Panc1 (cell line): Measurements from ENCODE around the gene RPP25L. TPM values are rescaled to one million over a fixed set of nuclear protein-coding genes. Genes with fewer than 3 reads are reported as not detected.

Source experiments
- ATAC-seq: fragments of 200-7000 bp; cut with Tn5 transposase; 2 replicates; pipeline ENCODE4 v1.9.1; 2020; ENCODE audit warnings: mild to moderate bottlenecking, moderate library complexity
- BruUV-seq: library from RNA; stranded (reverse); fragments of 400-500 nt; replicated peaks from 2 replicates; lab custom pipeline; 2021; lab: Mats Ljungman, UMichigan
- CTCF ChIA-PET: fragments of 300-600 bp; sonication (Branson Sonifier 250); formaldehyde crosslinking; loops from one replicate; lab custom pipeline; 2022; ENCODE audit warnings: antibody characterized with exemption; lab: Charles Lee
- POLR2A ChIA-PET: fragments of 300-600 bp; sonication (Branson Sonifier 250); formaldehyde crosslinking; loops from one replicate; lab custom pipeline; 2022; ENCODE audit warnings: antibody characterized with exemption; lab: Charles Lee
- DNase-seq: peaks from one replicate; pipeline ENCODE4 v3.0.0-alpha.2; 2010; ENCODE audit warnings: low read depth, low spot score
- H3K27ac ChIP-seq: 2 replicates; pipeline ENCODE4 v1.5.1; 2011; ENCODE audit warnings: mild to moderate bottlenecking, low read length, inconsistent platforms
- H3K27me3 ChIP-seq: fragments of 200-500 bp; sonication (Bioruptor generic); 2 replicates; pipeline ENCODE4 v1.6.0; 2014; ENCODE audit warnings: low read length, inconsistent platforms; ENCODE audit not compliant: control insufficient read depth, insufficient read depth
- H3K36me3 ChIP-seq: fragments of 200-500 bp; sonication (Bioruptor generic); 2 replicates; pipeline ENCODE4 v1.5.1; 2014; ENCODE audit warnings: inconsistent platforms, mild to moderate bottlenecking, low read length, moderate library complexity; ENCODE audit not compliant: control insufficient read depth, insufficient read depth
- H3K4me1 ChIP-seq: 2 replicates; pipeline ENCODE4 v1.5.1; 2011; ENCODE audit warnings: inconsistent platforms, mild to moderate bottlenecking, low read length, moderate library complexity; ENCODE audit not compliant: control insufficient read depth, insufficient read depth
- H3K4me3 ChIP-seq, 2 experiments: 2 replicates each; pipeline ENCODE4 v1.5.1; 2011 to 2012; ENCODE audit warnings: low read depth in 2 of 2, low read length in 2 of 2, mild to moderate bottlenecking in 2 of 2, inconsistent platforms in 1 of 2, moderate library complexity in 1 of 2
- H3K9me3 ChIP-seq: fragments of 200-500 bp; sonication (Bioruptor generic); 2 replicates; pipeline ENCODE4 v1.5.1; 2014; ENCODE audit warnings: low read depth, mild to moderate bottlenecking, inconsistent platforms, low read length, moderate library complexity; ENCODE audit not compliant: control insufficient read depth, insufficient read depth
- CTCF ChIP-seq: fragments of 450-650 bp; IDR thresholded peaks from 2 replicates; pipeline ENCODE4 v1.5.1; 2017; ENCODE audit warnings: mild to moderate bottlenecking
- POLR2AphosphoS5 ChIP-seq: IDR thresholded peaks from 2 replicates; pipeline ENCODE4 v1.6.1; 2012; ENCODE audit warnings: mild to moderate bottlenecking, low read depth, low read length, moderate library complexity
- REST ChIP-seq, 2 experiments: IDR thresholded peaks; 2 replicates each; pipeline ENCODE4 v1.6.1; 2011 to 2012; ENCODE audit warnings: low read depth in 2 of 2, control low read depth in 1 of 2, low read length in 1 of 2, mild to moderate bottlenecking in 1 of 2, moderate library complexity in 1 of 2; ENCODE audit not compliant: insufficient read depth in 1 of 2
- SIN3A ChIP-seq: IDR thresholded peaks from 2 replicates; pipeline ENCODE4 v1.6.1; 2012; ENCODE audit warnings: low read depth, mild to moderate bottlenecking, low read length, moderate library complexity, borderline replicate concordance; ENCODE audit not compliant: insufficient read depth
- TCF7L2 ChIP-seq: IDR thresholded peaks from 2 replicates; pipeline ENCODE4 v1.6.1; 2011; ENCODE audit warnings: mild to moderate bottlenecking, low read depth, low read length, inconsistent platforms
- in situ Hi-C: cut with HindIII; loops from 2 replicates; pipeline ENCODE4 v1.10.0; 2016; ENCODE audit warnings: low sequenced_read_pairs, low pct_unique_long_range_greater_than_20kb
- intact Hi-C: fragments of 100-400 bp; cut with micrococcal nuclease; formaldehyde crosslinking; loops from one replicate; pipeline ENCODE4 v1.10.0; 2022; ENCODE audit not compliant: unreplicated experiment
- total RNA-seq: library from RNA; stranded (reverse); gene quantifications from one replicate; pipeline ENCODE4 v1.2.1, GENCODE V29; 2021; ENCODE audit not compliant: unreplicated experiment

The RPP25L gene
- total RNA-seq, 1 experiment from 2014 or later = 30.4 TPM

GRCh38 chr9:34571481-34571810 is 40.5 kb downstream of the RPP25L start:
- BruUV-seq = no TSS peak
- intact Hi-C loops (no loop called here), in situ Hi-C loops (no loop called here)
- no peaks in the 10 kb centered on the region for H3K27me3 ChIP-seq
- H3K4me3 ChIP-seq = no peak overlapping the region
- H3K27ac ChIP-seq = no peak overlapping the region
- H3K4me1 ChIP-seq = no peaks in the 10 kb centered on the region
- no peaks in the 10 kb centered on the region for H3K36me3 ChIP-seq
- ChIA-PET POLR2A (no interaction called here), CTCF (interaction anchor here (0.6 kb wide), 1 partner anchor 509 kb away, joined by 5 read pairs; no protein-coding TSS in a partner anchor)
- DNase-seq (no peak), ATAC-seq (no peak)
- H3K9me3 ChIP-seq = no peaks in the 10 kb centered on the region
- no peak for TF ChIP-seq TCF7L2
- no peak for TF ChIP-seq CTCF
- no peak for TF ChIP-seq REST (IDR thresholded peaks at IDR 0.05; ENCODE audit: insufficient read depth in 1 of 2, low read depth in 2 of 2, low read length in 1 of 2)
- no peak for TF ChIP-seq SIN3A
- TF ChIP-seq POLR2AphosphoS5 = no peak

- TF ChIP-seq POLR2AphosphoS5 (no peak), TCF7L2 (no peak), SIN3A (no peak), REST (IDR thresholded peaks at IDR 0.05; ENCODE audit: insufficient read depth in 1 of 2, low read depth in 2 of 2, low read length in 1 of 2) (no peak), CTCF (no peak)
- DNase-seq = no peak
Measured at GRCh38 chr9:34570809-34571480, 41.0 kb downstream of the RPP25L start.

More at GRCh38 chr9:34570809-34571480, 41.0 kb downstream of the RPP25L start:
- H3K9me3 ChIP-seq = no peaks in the 10 kb centered on the region
- CTCF ChIA-PET = no interaction called here
- no peak for ATAC-seq
- BruUV-seq = no TSS peak
- H3K4me3 ChIP-seq = no peak overlapping the region
- POLR2A ChIA-PET = no interaction called here
- in situ Hi-C loops = no loop called here
- intact Hi-C loops = no loop called here
- no peak overlapping the region for H3K27ac ChIP-seq
- no peaks in the 10 kb centered on the region for H3K27me3 ChIP-seq
- H3K4me1 ChIP-seq = no peaks in the 10 kb centered on the region
- H3K36me3 ChIP-seq = no peaks in the 10 kb centered on the region
